GM04504 (cell line): ENCODE measurements around the gene TSPAN18.

ENCODE experiments used
- DNase-seq: peaks from one replicate; pipeline ENCODE4 v3.0.0-alpha.2; 2012; ENCODE audit warnings: low read depth

Gene TSPAN18

DNA sequence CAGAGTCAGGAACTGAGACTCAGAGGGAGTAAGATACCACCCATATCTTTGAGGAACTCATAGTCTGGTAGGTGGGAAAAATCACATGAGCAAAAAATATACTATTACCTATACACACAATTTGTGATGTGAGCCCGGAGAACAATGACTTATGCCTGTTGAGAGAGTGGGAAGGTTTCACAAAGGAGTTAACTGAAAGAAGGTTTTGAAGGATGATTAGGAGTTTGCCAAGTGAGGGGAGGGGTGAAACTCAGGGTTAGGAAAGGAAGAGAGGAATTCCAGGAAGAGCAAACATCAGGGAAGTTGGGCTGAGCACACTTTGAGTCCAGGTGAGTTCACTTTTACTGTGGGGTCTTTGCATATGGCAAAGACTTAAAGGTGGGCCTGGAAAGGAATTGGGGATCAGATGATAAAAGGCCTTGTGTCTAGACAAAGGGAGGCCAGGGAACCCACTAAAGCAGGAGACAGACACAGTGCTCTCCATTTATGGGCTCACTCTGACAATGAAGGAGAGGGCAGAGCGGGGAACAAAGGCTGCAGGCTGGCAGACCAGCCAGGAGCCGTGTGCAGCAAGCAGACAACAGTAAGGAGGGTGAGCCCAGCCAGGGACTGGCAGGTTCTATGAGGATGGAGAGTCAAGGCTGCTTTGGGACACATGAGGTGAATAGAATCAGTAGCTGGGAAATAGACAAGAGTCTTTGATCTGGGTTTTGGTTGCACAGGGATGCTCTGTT, 33.1 kb downstream of the TSPAN18 start:
- DNase-seq: no peak

DNA sequence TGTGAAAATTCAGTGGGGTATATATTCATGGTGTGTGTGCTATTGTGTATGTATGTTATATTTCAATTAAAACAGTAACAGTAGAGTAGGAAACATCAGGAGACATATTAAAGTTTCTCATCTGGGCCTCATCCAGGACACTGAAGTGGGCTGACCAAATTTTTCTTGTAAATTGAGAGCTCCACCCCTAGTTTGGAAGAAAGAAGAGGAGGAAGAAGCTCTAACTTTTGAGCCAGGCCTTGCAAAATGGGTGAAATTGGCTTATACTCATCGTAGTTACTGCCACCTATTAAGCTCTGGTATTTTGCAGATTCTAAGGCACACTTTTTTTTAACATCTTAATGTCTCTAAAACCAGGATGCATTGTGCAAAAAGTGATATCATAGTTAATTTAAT, 33.7 kb downstream of the TSPAN18 start:
- DNase-seq: no peak

DNA sequence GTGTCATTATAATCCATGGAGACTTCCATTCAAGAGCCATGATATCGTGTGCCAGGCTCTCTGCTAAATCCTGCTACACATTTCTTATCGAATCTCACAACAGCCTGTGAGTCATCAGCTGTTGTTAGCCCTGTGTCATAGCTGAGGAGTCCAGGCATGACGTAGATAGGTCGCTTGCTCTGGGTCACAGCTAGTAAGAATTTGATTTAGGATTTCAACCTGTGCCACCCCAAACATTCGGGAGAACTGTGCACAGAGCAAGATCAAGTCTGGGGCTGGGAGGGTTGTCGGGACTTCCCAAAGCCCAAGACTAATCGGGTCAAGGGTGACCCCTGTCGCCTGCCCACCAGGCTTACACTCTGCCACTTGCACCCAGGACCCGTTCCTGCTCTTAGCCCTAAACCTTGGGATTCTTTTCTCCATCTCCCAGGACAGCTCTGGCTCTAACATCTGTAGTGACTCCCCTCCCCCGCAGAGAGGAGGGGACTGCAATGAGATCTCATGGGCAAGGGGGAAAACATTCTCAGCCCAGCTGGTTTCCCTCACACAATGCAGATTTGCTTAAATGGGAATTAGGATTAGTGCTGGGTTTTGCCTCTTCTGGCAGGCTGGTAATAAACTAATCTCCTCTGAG, 34.3 kb downstream of the TSPAN18 start:
- DNase-seq: peak; percentile 67

DNA sequence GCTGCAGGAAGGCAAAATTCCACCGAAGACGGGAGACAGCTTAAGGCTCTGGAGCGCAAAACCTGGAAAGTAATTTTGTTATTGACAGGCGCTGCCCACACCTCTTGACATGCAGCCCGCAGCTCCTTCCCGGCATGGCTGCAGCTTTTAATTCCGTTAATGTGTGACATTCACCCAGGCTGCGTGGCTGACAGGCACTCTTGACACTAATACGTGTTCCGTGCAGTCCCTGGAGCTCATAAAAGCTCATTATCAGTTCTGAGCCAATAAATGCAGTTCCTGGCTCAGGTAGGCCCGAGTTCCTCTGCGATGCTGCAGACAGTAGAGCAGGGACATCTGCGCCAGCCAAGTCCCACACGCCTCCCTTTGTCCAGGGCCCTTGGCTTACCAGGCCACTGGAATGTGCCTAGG, 34.8 kb downstream of the TSPAN18 start:
- DNase-seq: no peak

DNA sequence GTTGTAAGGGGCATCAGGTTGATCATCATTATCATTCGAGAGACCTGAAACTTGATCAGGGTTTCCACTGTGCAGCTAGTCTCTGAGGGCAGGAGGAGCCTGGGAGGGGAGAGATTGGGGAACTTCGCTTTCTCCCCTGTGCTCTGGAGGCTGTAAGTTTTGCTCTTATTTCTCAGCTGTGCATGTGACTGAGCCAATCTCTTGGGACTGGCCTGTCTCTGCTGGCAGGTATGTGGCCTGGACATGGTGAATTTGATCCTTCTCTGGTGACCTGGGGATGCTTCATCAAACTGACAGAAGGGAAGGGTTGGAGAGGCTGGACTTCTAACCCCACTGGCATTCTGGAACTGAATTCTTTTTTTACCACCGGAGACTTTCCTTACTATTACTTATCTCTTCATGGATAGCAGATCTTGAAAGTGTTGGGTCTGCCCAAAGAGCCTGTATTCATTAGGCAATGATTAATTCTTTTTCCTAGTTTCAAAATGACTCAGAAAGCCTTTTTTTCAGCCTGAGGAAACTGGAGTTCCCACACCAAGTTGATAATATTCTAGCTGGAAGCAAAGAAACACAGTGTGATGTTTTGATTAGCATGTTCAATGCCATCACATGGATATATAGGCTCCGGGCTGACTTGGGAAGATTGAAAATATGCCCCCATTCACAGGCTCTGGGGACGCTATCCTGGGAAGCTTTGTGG, 36.5 kb downstream of the TSPAN18 start:
- DNase-seq: no peak

DNA sequence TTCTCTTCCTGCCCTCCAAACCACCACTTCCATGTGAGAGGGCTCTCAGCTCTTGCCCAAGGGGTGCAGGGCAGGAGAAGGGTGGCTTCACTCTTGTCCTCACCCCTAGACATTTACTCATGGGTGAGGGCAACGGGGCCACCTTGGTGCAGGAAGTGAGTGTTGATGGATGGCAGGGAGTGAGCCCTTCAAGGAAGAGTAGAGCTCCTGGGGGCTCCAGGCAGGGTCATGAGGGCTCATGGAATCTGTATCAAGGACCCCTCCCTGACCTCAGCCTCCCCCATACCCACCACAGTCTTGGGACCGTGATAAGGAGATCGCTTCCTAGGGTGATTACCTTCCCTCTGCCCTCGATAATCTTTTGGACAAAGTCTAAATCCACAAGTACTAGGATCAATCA, 37.8 kb downstream of the TSPAN18 start:
- DNase-seq: no peak

DNA sequence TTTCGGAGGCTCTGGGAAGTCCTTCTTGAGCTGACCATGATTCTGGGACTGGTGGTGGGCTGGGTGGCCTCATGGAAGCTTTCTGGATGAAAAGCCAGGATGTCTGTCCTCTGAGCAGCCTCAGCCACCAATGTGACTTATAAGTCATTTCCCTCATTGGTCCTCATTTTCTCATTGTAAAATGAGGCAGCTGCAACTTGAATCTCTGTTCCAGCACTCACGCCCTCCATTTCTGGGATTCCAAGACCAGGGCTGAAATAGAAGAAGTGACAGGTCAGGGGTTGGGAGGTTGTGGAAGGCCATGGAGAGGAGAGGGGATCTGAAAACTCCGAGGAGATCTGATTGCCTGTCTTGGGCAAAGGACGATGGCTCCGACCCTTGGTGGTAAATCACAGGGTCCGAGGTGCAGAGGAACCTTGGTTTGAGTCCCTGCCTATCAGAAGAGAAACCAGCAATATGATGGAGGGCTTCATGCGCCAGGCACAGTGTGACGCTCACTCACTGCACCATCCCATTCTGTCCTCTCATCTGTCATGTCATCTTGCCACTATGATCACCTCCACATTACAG, 38.3 kb downstream of the TSPAN18 start:
- no peak for DNase-seq

DNA sequence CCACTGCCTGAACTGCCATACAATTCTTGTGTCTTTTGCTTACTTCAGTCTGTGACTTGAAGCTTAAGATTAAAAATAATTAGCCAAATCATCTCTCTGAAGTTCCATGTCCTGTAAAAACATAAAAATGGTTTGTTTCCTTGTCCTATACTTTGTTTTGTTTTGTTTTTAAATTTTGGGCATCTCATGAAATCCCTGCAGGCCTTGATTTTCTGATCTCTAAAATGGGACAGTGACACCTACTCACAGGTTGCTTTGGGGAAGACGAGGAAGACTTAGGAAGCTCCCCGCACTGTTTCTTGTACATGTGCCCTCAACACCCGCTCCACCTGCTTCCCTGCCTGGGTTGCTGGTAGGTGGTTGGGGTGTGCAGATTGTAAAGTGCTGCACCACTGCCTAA, 38.9 kb downstream of the TSPAN18 start:
- no peak for DNase-seq

DNA sequence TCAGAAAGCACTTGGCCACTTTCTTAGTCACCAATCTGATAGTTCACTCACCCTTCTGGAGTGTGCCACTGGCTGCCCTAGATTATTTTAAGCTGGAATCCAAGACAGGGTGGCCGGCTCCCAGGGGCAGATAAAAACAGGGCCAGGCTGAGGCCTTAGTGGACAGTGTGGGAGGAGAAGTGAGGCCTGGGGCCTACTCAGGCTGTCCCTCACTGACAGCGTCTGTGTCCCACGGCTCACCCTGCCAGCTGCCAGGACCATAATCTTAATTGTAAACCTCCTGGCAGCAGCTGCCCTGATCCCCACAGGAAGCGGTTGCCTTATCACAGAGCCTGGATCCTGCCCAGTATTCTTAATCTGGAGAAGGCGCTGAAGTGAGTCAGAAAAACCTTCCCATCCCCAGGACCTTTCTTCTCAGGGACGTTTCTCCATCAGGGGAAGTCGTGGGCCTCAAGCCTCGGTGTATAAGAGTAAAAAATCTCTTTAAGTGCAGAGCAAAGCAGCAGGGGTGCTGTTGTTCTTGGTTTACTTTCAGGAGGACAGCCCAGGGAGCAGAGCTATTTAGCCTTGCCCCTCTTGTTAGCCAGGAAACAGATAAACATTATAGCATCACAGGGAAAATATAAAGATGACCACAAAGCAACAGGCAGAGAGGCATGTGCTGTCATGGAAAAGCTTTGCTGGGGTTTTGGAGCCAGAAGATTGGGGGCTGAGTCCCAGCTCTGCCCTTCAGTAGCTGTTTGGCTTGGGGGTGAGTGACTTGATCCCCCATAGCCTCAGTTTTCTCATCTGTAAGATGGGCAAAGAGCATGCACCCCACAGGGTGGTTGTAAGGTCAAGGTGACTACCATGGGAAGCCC, 39.6 kb downstream of the TSPAN18 start:
- DNase-seq: peak; percentile 64

DNA sequence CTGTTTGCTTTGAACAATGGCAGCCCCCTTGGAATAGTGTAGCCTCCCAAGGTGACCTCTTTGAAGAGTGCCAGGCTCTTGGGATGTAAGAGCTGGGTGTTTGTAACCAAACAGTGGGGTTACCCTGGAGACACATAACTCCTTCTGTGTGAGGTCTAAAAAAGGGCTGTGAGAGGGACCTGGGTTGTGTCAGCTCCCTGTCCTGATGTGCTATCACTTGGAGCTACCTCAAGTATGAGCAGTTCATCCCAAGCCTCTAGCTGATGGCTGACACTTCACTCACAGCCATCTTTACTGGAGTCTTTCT, 40.2 kb downstream of the TSPAN18 start:
- DNase-seq: no peak

DNA sequence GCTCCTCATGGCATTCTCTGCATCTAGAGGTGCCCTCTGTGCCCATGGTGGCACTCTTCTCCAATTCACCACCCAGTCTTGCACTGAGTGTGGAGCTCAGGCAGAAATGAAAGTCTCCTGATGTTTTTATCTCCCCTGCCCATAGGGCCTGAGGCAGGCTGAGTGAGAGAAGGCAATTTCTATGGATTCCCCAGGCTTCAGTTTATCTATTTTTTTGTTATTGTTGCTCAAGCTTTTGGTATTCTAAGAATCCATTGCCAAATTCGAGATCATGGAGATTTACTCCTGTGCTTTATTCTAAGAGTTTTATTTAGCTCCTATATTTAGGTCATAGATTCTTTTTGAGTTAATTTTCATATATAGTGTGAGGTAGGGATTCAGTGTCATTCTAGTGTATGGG, 40.7 kb downstream of the TSPAN18 start:
- no peak for DNase-seq

DNA sequence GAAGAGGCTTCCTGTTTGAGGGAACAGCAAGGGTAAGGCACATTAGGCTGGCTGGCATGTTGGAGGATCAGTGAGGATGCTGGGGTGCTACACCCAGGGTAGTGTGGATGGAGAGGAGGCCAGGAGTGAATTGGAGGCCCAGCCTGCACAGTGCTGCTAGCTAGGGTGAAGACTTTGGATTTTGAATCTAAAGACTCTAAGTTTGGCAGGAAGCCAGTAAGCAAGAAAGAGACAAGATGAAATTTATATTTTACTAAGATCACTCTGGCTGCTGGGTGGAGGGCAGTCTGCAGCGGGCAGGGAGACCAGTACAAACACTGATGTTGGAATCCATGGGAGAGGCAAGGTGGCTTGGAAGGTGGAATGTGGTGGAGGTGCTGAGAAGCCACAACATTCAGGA, 43.6 kb downstream of the TSPAN18 start:
- DNase-seq: no peak

DNA sequence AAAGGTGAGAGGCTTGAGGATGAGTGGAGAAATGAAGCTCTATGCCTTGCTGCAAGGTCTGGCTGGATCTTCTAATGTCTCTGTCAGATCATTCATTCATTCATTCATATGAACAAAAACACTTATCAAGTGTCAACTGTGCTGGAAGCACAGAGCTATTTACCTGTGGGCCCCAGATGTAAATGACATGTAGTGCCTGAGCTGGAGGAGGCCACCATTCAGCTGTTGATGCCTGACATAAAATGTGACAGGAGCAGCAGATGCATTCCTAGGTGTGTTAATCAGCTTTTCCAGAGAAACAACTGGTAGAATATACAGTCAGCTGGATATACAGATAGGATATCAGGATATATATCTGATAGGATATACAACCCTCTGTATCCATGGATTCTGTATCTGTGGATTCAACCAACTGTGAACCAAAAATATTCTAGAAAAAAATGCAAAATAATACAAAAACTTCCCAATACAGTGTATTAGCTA, 44.5 kb downstream of the TSPAN18 start:
- no peak for DNase-seq

DNA sequence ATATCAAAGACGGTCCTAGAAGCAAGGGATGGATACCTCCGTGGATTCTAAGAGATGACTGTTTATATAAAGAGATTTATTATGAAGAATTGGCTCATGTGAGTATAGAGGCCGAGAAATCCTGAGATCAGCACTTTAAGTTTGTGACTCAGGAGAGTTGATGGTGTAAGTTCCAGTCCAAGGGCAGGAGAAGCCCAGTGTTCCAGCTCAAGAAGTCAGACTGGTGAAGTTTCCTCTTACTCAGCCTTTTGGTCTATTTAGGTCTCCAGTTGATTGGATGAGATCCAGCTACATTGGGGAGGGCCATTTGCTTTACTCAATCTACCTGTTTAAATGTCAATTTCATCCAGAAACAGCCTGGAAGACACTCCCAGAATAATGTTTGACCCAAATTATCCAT, 45.1 kb downstream of the TSPAN18 start:
- DNase-seq: no peak

DNA sequence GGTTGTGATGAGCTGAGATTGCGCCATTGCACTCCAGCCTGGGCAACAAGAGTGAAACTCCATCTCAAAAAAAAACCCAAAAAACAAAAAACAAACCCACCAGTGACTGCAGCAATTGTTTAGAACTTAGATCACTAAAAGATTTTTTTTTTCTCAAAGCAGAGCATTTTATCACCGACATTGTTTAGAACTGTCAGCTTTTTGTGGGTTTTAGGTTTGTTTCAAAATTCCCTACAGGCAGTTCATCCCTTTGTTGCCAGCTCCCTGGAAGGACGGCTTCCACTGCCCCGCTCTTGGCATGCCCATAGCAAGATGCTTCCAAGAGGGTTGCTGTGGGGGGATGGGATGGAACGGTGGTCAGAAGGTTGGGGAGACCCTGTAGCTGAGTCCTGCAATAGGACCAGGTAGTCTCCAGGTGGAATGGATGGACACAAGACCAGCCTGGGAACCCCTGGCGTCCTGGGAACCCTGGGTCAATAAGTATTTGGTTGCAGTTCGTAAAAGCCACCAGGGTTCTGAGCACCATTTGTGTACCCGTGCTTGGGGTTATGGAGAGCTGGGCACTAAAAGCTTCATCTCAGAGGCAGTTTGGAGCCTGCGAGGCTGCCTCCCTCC, 46.7 kb downstream of the TSPAN18 start:
- no peak for DNase-seq

DNA sequence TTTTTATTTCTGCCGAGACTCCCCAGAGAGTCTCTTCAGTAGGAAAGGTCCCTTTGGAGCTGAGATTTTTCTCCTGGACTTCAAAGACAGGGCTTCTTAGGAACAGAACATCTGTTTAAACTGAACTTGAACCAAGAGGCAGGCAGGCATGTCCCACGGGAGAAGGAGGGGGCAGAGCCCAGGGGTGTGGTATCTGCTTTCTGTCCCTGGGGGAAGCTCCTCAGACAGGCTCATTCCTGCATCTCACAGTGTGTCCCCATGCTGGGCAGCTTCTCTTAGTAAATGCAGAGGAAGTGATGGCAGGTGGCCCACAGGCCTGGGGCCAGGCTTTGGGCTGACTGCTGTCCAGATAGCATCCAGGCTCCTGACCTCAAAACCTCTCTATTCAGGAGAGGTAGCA, 47.3 kb downstream of the TSPAN18 start:
- DNase-seq: no peak

DNA sequence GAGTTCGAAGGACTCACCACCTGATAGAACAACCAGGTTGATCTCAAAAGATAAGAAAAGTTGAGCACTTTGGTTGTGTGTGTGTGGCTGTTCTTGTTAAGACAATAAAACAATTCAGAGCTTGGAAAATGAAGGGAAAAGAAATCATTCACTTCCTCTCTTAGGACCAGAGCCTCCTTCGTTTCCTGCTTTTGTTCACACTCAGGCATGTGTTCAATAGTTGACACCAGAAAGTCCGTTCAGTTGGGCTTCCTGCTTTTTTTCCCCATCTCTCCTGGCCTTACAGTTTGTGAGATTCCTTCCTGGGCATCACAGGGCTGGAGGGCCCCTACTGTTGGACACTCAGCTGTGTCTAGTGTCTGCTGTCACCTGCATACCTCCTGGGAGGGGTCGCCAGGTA, 48.0 kb downstream of the TSPAN18 start:
- DNase-seq: no peak

DNA sequence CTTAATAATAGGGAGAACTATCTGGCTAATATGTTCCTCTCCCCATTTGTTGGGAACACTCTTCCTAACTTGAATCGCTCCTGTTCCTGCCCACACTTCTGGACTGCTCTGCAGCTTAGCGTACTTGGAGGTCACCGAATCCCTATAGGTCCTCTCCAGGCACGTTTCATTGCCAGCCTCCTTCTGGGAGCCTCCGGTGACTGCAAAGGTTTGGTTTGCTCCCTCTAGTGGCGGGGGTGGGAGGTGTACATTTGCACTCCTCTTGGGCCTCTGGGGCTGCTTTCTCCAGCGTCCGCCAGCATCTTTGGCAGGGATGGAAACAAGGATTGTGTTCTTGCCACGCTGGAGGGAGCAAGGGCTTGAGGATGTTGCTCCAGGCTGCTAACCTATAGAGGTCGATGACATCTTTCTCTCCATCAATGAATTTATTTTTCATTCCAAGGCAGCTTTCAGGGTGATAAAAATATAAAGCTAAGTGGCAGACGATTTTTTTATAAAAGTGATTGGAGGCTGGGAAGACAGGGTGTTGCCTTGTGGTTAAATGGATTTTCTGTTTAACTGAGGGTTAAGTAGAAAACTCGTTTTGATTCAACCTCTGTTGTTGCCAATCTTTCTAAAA, 48.7 kb downstream of the TSPAN18 start:
- DNase-seq: no peak

DNA sequence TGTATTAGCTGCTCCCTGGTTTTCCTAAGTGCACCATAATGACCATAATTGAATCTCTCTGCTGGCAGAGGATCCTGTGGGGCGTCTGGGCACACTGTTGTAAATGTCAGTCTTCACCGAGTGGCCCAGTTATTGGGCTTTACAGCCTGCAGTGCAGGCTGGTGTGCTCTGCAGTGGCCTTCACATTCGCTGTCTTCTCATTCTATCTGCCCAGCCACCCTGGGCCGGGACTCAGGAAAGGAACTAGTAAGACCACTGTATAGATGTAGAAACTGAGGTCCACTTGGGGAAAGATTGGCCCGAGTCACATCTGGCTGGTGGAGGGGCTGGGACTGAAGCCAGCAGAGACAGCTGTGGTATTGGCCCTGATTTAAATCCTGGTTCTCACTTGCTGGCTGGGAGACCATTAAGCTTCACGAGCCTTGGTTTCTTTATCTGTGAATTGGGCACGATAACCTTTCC, 49.3 kb downstream of the TSPAN18 start:
- DNase-seq: no peak

DNA sequence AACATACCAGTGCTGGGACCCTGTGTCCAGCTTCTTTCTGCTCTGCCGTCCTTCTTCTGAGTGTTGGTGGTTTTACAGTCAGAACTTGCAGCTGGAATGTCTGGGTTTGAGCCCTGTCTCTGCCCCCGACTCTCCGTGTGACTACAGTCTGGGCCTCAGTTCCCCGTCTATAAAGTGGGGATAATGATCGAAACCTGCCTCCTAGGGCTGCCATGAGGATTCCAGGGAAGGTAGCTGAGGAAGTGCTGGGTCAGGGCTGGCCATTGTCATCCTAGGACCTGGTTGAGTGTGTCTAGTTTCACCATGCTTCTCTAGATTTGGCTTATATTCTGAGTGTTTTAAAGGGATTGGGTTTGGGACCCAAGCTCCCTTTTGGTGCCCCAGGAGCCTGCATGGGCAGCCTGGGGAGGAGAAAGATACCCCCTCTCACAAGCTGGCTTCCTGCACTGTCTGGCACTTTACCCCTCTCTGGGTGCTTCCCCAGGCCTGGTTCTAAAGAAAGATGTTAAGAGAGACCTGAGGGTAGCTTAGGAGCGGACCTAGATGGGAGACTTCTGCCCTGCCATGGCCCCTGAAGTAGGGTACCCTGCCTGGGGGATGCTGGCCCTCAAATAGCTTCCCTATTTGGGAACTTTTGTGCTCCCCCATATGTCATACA, 49.9 kb downstream of the TSPAN18 start:
- DNase-seq: no peak
